ENCODE results near the gene SF1.

GRCh38 chr11:64826062-64826461 lies 47.7 kb upstream of the SF1 start:
- TF ChIP-seq CTCF (IDR thresholded peaks at IDR 0.05 in 8 of 11, conservative IDR thresholded peaks at IDR 0.05 in 3 of 11) = no peak
- TF ChIP-seq POLR2AphosphoS5 (IDR thresholded peaks at IDR 0.05) = no peak
